SHP77 treated with DMSO at 0.1 percent for 48 hours (cell line): ENCODE results near the gene ROR2.

ENCODE experiments used
- DNase-seq: peaks from one replicate; lab custom pipeline; 2025; lab: John Stamatoyannopoulos, UW

ROR2 gene

DNA sequence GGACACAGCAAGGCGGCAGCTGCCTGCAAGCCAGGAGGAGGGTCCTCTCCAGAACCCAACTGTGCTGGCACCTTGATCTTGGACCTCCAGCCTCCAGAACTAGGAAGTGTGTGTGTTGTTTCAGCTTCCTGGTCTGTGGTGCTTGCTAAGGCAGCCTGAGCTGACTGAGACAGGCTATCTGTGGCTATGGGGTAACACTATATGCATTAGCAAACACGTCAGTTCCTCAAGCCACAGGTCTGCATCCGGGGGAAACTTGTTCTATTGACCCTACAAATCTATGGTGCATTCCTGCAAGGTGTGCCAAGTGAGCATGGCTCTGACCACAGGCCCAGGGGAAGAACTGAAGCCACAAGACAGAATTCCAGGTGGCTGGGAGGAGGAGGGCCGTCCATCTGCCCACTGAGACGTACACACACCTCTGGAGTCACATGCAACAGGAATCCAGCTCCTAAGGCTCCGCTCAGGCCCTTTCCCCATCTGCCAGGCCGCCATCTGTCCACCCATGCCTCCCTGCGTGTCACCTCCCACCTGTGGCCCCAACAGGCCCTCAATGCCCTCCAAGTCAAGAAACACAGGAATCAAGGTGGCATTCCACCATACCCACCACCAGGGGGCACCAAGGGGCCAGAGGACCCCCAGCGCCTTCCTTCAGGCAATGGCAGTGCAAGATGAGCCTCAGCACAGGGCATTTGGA, 174.9 kb downstream of the ROR2 start:
- peak; percentile 52 for DNase-seq

DNA sequence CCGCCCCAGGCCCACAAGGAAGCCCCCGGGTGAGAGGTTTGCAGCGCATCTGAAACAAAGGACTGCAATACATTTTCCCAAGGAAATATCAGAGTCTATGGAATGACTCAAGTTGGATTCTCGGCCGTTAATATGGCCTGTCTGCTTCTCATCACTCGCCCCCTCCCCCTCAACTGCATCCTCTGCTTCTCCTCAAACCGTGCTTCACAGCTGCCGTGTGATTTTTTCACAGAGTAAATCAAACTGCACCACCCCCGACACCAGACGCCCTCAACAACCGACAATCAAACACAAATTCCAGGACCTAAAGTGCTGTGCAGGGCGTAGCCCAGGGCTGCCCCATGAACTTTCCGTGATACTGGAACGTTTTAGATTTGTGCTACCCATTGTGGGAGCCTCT, 176.9 kb downstream of the ROR2 start:
- no peak for DNase-seq

DNA sequence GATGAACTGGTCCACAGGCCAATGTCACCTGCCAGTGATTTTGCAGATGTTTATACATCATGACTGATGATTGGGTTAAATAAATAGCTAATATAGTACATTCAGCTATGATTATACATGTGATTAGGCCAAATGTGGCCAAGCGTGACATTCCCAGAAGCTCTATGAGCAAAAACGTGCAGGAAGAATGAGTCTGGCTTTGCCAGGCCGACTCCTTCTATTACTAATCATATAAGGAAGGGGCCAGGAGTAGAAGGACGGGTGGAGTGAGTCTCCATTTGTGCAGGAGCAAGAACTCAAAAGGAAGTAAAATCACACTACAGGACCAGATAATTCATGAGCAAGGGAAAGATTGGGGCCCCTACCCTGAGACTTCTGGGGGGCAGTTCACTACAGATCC, 178.2 kb downstream of the ROR2 start:
- DNase-seq: no peak

DNA sequence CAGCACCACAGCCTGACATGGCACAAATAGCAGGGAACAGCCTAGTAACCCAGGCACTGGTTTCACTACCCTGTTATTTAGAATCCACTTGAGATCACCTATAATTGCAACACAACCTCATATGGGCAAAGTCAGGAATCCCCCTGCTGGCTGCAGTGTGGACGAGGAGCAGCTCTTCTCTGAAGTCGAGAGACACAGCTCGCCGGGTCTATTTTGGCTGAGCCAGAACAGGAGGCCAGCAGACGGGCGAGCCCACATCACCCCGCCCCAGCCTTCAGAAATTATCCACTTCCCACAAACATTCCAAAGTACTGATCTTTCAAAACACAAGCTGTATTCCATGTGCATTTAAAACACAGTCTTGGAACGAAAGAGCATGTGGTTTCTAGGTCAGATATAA, 179.0 kb downstream of the ROR2 start:
- DNase-seq: no peak

DNA sequence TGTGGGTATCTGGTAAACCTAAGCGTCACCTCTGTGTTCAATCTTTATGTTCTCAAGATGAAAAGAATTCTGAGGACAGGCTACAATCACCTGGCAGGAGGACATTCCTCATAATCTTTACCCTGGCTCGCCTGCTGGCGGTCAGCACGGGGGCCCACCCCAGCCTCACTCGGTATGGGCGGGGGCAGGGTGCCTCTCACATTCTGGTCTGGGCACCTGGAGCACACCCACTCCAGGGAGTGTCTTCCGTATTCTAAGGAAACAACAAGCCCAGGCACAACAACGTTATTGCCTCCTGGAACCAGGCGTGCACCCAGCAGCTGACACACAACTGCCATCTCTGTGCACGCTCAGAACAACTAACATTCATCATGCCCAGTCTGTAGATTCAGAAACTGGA, 179.8 kb downstream of the ROR2 start:
- no peak for DNase-seq

DNA sequence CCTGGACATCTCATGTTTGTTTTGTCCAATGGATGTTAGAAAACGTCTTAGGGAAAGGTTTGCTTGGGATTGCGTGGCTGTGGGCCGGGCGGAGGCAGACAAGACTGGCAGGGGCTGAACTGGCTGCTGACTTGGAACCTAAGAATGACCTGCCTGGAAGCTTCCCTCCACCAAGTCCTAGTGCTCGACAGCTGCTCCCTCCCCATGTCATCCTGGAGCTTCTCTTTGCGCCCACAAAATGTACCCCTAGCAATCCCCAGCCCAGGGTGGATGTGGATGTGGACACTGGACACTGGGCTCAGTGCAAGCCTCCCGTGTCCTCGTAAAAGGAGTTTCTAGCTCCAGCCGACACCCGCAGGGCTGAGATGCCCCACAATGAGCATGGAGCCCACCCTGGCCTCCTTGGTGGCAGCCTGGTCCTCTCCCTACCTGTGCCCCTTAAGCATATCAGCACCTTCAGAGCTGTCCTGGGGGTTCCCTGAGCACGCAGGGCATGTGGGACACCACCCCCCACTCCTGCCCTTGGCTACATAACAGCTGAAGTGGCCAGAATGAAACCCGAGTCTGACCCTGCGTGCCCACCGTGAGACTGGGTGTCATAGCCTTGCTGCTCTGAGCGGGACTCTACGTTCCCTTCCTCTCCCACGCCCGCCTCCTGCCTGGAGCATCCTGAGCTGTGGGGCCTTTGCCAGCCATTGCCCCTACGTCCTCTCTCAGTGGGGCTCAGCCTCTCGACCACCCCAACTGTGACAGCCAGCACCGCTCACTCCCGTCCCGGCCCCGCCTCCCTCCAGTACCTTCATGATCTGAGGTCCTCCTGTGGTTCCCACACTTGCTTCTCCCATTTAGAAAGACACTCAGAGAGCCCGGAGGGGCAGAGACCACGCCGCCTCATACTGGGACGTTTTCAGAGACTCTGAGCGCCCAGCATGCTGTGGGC, 180.8 kb downstream of the ROR2 start:
- DNase-seq: no peak

DNA sequence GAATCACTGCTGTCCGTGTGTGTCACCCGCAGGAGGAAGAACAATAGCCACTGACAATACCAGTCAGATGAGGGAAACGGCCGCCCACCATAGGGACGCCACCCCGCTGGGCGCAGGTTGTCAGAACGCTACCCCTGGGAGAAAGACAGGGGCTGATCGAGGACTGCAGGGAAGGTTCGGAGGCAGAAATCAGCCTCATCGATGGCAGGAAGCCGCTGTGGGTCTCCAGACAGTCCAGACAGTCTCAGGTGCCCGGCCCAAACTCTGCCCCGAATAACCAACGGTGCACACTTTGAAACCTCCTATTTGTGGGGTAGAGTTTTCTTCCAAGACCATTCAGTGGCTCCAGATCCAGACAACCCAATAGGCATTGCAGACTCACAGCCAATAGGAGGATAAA, 181.5 kb downstream of the ROR2 start:
- no peak for DNase-seq

DNA sequence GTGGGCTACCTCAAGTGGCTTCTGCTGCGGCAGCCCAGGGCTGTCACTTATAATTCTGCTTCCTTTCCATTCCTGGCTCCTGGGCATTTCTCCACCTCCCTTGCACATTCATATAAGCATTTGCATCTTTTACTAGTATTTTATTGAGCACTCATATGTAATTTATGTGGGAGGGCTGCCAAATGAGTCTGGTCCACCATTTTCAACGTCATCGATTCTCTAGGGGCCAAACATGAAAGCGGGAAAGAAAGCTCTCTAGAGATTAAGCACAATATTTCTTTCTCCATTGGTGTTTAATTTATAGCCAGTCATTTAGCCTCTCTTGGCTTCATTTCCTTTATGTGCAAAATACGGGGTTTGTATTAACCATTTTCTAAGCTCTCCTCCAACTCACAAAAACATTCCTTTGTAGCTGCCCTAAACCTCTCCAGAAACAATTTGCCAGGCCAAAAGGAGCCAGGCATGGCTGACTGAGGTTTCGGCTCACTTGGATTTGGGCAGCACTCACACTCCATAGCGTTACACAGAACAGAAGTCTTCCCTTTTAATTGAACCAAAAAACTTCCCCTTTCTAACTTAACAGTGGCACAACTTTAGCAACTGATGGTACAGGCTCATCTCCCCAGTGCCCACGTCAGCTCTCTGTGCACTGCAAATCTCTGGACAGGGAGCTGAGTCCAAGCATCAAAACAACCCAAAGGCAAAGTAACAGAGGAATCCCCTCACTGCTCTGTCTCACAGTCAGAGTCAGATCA, 183.5 kb downstream of the ROR2 start:
- no peak for DNase-seq

DNA sequence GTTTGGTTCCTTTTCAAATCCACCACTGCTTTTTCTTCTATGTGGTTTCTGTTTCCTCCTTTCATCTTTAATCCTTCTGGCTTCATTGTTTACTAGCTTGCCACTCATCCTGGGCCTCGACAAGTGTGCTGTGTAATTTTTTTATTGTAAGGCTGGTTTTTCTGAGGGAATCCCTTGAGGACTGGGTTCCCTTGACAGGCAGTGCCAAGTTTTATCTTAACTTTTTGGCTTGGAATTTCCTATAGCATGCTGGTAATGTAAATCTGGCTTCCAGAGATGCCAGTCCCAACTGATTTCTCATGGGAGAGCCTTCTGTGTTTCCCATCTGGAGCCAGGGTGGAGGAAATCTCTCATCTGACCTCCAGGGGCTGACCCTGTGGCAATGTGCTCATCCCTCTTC, 184.7 kb downstream of the ROR2 start:
- no peak for DNase-seq

DNA sequence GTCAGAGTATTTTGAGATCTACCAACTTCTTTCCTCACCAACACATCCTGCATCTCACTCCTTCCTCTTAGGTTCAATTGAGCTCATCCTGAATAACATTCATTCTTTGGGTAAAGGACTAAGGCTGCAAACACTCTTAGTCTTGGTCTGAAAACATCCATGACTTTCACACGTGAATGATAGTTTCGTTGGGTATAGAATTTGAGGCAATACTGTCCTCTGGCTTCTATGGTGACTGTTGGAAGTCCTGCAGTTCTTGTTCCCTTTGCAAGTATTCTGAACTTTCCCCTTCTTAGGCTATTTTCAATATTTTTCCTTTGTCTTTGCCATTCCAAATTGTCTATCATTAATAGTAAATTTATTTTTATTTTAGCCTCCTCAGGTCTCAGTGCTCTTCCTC, 185.4 kb downstream of the ROR2 start:
- DNase-seq: no peak

DNA sequence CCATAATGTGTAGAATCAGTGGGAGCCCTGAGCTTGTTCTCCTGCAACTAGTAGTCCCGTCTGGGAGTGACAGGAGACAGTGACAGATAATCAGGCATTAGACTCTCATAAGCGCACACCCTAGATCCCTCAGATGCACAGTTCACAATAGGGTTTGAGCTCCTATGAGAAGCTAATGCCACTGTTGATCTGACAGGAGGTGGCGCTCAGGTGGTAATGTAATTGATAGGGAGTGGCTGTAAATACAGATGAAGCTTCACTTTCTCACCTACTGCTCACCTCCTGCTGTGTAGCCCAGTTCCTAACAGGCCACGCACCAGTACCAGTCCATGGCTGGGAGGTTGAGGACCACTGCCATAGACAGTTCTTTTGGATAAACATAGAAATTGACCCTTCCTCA, 188.7 kb downstream of the ROR2 start:
- DNase-seq: no peak

DNA sequence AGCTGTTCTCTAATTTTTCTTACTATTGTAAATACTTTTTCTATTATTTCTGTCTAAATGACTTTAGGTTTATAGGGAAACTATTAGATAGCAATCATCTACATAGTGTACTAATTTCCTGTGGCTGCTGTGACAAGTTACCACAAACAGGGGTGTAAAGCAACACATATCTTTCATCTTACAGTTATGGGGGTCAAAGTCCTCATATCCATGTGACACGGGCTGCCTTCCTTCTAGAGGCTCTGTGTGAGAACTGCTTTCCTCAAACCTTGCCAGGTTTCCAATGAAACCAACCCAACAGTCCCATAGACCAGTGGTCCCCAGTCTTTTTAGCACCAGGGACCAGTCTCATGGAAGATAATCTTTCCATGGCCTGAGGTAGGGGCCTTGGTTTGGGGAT, 189.1 kb downstream of the ROR2 start:
- DNase-seq: no peak

DNA sequence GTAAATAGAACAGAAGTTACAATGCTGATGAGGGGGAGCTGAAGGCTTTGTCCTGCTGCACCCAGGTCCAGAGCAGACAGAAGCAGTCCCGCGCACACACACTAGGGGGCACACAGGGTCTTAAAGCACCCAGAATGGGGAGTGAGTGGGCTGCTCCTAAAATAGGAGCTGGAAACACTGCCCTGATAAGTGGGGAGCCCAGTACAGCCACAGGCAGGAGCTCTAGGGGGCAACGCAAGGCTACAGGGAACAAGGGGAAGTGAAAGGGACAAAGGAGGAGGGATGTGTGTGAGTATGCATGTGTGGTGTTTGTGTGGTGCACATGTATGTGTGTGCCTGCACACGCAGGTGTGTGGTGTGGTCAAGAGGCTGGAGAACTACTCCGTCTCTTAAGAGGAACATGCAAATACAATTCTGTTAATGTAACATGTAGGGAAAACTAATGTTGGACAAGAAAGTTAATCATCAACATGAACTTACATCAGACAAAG, 191.5 kb downstream of the ROR2 start:
- DNase-seq: no peak

DNA sequence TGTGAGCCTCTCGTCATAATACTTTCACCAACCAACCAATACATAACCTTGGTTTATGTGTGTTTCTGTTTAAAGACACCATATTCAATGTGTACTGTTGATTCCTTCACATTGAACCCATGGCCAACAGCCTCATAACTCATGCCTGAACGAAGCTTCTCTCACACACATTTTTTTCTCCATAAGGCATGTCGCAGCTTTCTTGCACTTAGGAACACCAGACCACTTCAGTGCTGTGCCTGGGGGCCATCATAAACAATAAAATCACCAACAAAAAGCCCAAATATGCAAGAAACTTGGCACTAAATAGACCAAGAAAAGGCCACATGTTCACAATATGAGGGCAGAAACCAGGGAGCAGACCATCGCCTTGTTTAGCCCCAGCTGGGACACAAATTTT, 192.2 kb downstream of the ROR2 start:
- DNase-seq: no peak

DNA sequence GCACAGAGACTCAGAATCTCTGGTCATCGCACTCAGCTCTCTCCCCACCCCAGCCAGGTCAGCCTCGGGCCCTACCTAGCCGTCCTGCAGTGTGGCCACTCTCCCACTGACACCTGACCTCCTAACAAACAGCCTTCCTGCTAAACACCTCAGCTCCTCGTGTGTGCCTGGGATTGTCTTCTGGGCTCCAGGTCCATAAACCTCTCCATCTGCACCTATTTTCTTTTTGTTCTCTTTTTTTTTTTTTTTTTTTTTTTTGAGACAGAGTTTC, 193.6 kb downstream of the ROR2 start:
- no peak for DNase-seq

DNA sequence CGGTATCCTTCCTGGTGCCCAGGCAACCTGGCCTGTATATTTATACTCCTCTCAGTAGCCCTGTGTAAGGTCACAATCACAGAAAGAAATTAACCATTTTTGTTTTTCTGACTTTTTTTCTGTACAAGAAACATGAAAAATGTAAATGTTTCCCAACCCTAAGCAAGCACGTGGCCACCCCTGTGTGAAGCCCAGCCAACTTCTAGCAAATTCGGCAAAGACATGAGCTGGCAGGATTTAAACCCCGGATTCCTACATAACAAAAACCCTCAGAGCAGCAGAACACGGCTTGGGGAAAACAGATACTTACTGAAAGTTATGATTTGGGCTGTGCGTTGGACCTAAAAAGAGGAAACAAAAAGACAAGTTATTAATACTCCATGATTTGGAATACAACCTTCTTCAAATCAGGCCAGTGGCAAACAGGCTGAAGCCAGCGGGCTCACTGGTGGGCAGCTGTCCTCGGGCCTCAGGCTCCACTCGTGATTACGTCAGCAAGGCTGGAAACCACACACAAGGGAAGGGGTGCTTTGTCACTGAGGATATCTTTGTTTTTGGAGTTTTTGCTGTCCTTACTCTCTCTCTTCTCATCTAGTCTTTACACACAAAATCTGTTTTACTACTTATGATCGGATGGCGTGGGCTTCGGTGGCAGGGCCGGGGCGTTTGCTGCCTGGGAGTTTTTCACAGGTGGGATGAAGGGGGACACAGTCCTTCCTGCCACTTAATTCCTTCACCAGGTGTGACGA, 194.1 kb downstream of the ROR2 start:
- DNase-seq: no peak

DNA sequence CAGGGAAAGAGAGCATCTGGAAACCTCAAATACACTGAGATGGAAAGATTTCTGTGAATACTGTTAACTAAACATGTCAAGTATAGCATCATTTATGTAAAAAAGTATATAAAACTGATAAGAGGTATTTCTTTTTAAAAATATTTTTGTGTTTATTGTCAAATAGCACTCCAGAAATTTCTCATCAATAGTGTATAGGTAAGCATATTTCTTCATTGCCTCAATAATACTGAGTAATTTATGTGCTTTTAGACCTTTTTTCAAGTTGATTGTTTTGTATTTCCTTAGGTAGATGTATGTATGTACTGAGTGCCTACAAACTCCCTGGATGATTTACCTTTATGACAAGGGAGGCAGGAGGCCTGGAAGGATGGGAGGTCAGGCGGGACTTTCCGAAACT, 196.3 kb downstream of the ROR2 start:
- DNase-seq: no peak

DNA sequence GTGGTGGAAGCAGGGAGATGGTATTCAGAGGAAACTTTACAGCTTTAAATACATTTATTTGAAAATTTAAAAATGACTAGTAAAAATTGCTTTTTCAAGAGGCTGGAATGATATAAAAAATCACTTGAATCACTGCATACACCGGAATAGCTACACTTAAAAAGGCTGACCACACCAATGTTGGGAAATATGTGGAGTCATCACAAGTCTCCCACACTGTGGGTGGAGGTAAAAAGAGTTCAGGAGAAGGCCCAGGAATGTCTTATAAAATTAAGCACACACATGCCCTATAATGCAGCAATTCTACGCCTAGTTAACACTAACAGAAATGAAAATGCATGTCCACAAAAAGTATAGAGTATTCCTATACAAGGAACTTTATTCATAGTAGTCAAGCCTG, 198.1 kb downstream of the ROR2 start:
- DNase-seq: no peak

DNA sequence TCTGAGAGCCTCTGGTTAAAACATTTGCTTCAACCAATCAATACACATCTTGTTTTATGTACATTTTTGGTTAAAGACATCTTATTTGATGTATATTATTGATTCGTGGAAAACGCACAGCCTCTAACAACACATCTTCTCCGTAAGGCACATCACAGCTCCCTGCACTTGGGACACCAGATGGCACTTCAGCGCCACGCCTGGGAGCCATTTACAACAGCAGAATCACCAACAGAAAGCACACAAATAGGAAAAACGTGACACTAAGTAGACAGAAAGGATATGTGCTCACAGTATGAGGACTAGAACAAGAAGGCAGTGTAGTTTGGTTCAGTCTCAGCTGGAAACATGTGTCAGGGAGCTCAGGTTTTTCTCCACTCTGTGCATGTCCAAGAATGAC, 199.7 kb downstream of the ROR2 start:
- DNase-seq: no peak

DNA sequence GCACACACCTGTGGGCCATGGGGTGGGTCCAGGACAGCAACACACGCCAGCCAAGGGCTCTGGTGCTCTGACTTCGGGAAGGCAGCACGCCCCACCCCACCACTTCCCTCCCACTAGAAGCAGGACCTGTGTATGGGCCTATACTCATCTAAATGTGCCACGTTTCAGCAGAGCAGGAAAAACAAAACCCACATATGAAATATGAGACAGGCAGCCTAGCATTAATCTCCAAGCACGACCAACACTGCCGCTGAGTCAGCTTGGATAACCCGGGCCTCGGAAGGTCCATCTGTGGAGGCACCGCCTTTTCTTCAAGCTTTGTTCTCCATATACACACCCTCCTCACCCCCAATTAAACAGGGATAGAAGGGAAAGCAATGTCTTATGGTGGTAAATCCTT, 203.1 kb downstream of the ROR2 start:
- DNase-seq: no peak

DNA sequence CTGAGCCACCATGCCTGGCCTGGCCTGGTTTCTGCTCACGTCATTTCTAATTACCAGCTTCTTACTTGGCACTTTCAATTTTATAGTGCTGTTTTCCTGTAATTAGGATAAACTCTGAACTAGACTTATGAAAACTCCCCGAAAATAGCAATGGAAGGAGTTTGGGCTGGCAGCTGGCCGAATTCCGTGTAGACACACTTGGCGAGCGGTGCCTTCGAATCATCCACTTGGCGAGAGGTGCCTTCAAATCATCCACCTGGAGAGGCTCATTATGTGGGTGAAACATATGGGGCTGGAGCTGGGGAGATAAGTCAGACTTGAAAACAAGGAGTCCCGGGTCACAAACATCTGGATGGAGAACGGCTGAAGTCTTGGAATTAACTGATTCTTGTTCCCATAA, 203.7 kb downstream of the ROR2 start:
- no peak for DNase-seq

DNA sequence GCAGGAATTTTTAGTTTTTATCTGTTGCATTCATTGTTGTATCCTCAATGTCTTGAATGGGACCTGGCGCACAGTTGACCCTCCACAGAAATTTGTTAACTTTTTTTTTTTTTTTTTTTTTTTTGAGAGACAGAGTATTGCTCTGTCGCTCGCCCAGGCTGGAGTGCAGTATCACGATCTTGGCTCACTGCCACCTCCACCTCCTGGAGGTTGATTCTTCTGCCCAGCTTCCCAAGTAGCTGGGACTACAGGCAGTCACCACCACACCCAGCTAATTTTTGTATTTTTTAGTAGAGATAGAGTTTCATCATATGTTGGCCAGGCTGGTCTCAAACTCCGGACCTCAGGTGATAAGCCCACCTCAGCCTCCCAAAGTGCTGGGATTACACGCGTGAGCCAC, 205.9 kb downstream of the ROR2 start:
- DNase-seq: no peak
